Mammary epithelial cell (primary cell): Measurements from ENCODE around the gene ATPAF1.

ENCODE experiments used
- CTCF ChIP-seq, 2 donors: IDR thresholded peaks in 1 of 2; conservative IDR thresholded peaks in 1 of 2; 2 replicates each; pipeline ENCODE4 v1.5.1; 2011 to 2012; ENCODE audit warnings: inconsistent platforms in 2 of 2, low read length in 2 of 2, mild to moderate bottlenecking in 2 of 2, control low read depth in 1 of 2, low read depth in 1 of 2; ENCODE audit not compliant: insufficient read depth in 1 of 2; ENCODE audit errors: extremely low read depth in 1 of 2
- EZH2 ChIP-seq: IDR thresholded peaks from 2 replicates; pipeline ENCODE4 v1.6.1; 2012; ENCODE audit warnings: low read length, inconsistent platforms, borderline replicate concordance

- TF ChIP-seq CTCF (conservative IDR thresholded peaks at IDR 0.05 in 1 of 2, IDR thresholded peaks at IDR 0.05 in 1 of 2; ENCODE audit: extremely low read depth in 1 of 2, insufficient read depth in 1 of 2, low read depth in 1 of 2, low read length in 2 of 2): no peak
- no peak for TF ChIP-seq EZH2
Observed at GRCh38 chr1:46618754-46619415, 49.3 kb downstream of the ATPAF1 start.
